ENCODE measurements around the gene ZCCHC13. TPM values are rescaled to one million over a fixed set of nuclear protein-coding genes. Genes with fewer than 3 reads are reported as not detected.
"Not testable (repeated sequence)": the region's sequence is repeated elsewhere in the genome, so short reads cannot be mapped to it uniquely, and the experiment has no call there.

Gene ZCCHC13
- total and polyA plus RNA-seq, 2 donors from 2014 or later = not detected

DNA sequence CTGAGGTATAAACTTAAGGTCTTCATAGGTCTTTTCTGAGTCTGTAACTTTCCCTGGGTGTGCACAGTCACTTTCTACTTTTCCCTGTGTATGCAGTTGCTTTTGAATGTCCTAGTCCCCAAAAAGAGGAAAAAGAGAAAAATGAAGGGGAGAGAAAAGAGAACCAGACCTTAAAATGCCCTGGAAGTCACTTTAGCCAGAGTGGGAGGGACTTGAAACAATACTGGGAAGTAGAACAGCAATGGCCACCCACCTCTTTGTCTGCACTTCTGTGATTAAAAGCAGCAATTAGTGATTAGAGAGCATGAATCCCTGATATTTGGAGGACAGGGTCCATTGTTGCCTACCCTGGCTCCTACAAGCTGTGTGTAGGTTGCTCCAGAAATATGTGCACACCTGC lies 36.1 kb downstream of the ZCCHC13 start:
- no peak for DNase-seq
- H3K9ac ChIP-seq (ENCODE audit: low read length in 3 of 3) = no peak overlapping the region

DNA sequence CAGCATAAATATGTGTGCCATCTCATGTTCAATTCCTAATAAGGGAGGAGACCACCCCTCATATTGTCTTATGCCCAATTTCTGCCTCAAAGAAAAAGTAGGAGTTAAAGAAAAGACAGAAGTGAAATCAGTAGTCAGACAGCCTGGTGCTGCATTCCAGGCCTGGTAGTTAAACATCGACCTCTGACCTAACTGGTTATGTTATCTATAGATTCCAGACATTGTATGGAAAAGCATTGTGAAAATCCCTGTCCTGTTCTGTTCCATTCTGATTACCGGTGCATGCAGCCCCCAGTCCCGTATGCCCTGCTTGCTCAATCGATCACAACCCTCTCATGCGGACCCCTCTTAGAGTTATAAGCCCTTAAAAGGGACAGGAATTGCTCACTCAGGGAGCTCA lies 38.2 kb downstream of the ZCCHC13 start:
- FAIRE-seq; H3K9ac ChIP-seq (ENCODE audit: low read length in 3 of 3): not testable (repeated sequence)

More for the DNA sequence above, 36.1 kb downstream of the ZCCHC13 start:
- Histone ChIP-seq H3K9me3 (ENCODE audit: control insufficient read depth in 2 of 3, insufficient read depth in 1 of 3, low read length in 3 of 3) (no peaks in the 10 kb centered on the region), H3K4me1 (ENCODE audit: control insufficient read depth in 2 of 3, insufficient read depth in 2 of 3, low read depth in 1 of 3, low read length in 3 of 3) (no peaks in the 10 kb centered on the region), H3K27me3 (ENCODE audit: control insufficient read depth, insufficient read depth, low read length) (no peaks in the 10 kb centered on the region), H3K27ac (ENCODE audit: low read depth in 2 of 2, low read length in 2 of 2) (no peak overlapping the region), H3K4me3 (ENCODE audit: low read length in 3 of 3) (no peak overlapping the region), H3K36me3 (ENCODE audit: control insufficient read depth in 2 of 3, insufficient read depth in 3 of 3, low read length in 3 of 3) (no peaks in the 10 kb centered on the region)
- intact Hi-C loops (cut with DNase I) = no loop called here
- FAIRE-seq = no peak
- TF ChIP-seq, protein P1, sequence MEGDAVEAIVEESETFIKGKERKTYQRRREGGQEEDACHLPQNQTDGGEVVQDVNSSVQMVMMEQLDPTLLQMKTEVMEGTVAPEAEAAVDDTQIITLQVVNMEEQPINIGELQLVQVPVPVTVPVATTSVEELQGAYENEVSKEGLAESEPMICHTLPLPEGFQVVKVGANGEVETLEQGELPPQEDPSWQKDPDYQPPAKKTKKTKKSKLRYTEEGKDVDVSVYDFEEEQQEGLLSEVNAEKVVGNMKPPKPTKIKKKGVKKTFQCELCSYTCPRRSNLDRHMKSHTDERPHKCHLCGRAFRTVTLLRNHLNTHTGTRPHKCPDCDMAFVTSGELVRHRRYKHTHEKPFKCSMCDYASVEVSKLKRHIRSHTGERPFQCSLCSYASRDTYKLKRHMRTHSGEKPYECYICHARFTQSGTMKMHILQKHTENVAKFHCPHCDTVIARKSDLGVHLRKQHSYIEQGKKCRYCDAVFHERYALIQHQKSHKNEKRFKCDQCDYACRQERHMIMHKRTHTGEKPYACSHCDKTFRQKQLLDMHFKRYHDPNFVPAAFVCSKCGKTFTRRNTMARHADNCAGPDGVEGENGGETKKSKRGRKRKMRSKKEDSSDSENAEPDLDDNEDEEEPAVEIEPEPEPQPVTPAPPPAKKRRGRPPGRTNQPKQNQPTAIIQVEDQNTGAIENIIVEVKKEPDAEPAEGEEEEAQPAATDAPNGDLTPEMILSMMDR (IDR thresholded peaks at IDR 0.05; ENCODE audit: borderline replicate concordance, extremely low read depth, insufficient read depth) = no peak

DNA sequence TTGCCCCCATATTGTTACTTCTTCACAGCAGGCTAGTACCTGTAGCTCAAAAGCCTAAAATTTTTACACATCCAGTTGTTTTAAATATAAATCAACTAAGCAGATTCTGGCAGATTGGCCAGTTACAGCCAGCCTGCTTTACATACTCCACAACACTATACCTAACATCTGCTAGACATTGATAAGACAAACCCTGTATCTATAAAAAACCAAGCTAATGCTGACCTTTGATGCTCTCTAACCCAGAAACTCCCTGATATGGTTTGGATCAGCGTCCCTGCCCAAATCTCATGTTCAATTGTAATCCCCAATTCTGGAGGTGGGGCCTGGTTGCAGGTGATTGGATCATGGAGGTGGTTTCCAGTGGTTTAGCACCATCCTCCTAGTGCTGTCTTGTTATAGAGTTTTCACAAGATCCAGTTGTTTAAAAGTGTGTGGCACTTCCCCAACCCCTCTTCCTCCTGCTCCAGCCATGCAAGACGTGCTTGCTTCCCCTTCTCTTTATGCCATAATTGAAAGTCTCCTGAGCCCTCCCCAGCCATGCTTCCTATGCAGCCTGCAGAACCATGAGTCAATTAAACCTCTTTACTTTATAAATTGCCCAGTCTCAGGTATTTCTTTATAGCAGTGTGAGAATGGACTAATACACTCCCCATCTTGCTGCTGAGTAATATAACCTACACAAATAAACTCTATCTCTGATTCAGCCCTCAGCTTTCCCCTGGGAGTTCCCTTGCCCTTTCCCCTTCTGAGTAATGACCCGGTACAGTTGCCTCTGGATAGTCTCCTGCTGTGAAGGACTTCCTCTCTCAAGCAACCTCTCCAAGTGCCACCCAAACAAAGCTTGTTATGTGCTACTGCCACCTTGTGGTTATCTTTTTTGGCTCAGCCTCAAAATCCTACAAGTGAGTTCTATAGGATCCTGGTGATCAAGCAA lies 39.6 kb downstream of the ZCCHC13 start:
- Histone ChIP-seq H3K9ac (ENCODE audit: low read length in 3 of 3) (no peak overlapping the region), H3K4me3 (ENCODE audit: low read length in 3 of 3) (no peak overlapping the region), H3K9me3 (ENCODE audit: control insufficient read depth in 2 of 3, insufficient read depth in 1 of 3, low read length in 3 of 3) (no peaks in the 10 kb centered on the region), H3K27ac (ENCODE audit: low read depth in 2 of 2, low read length in 2 of 2) (no peak overlapping the region), H3K27me3 (ENCODE audit: control insufficient read depth, insufficient read depth, low read length) (no peaks in the 10 kb centered on the region), H3K36me3 (ENCODE audit: control insufficient read depth in 2 of 3, insufficient read depth in 3 of 3, low read length in 3 of 3) (no peaks in the 10 kb centered on the region), H3K4me1 (ENCODE audit: control insufficient read depth in 2 of 3, insufficient read depth in 2 of 3, low read depth in 1 of 3, low read length in 3 of 3) (no peaks in the 10 kb centered on the region)
- DNase-seq (peak in 4 of 5 donors; percentile 47 to 78 (median 61)), FAIRE-seq (peak; percentile 95)
- intact Hi-C loops (cut with DNase I) = no loop called here
- TF ChIP-seq, protein P1 (IDR thresholded peaks at IDR 0.05; ENCODE audit: borderline replicate concordance, extremely low read depth, insufficient read depth) = peak; percentile 43

More for the DNA sequence above, 38.2 kb downstream of the ZCCHC13 start:
- DNase-seq; H3K27ac ChIP-seq (ENCODE audit: low read depth in 2 of 2, low read length in 2 of 2); H3K4me3 ChIP-seq (ENCODE audit: low read length in 3 of 3); H3K4me1 ChIP-seq (ENCODE audit: control insufficient read depth in 2 of 3, insufficient read depth in 2 of 3, low read depth in 1 of 3, low read length in 3 of 3); H3K27me3 ChIP-seq (ENCODE audit: control insufficient read depth, insufficient read depth, low read length); H3K9me3 ChIP-seq (ENCODE audit: control insufficient read depth in 2 of 3, insufficient read depth in 1 of 3, low read length in 3 of 3); H3K36me3 ChIP-seq (ENCODE audit: control insufficient read depth in 2 of 3, insufficient read depth in 3 of 3, low read length in 3 of 3); intact Hi-C loops (cut with DNase I): not testable (repeated sequence)

DNA sequence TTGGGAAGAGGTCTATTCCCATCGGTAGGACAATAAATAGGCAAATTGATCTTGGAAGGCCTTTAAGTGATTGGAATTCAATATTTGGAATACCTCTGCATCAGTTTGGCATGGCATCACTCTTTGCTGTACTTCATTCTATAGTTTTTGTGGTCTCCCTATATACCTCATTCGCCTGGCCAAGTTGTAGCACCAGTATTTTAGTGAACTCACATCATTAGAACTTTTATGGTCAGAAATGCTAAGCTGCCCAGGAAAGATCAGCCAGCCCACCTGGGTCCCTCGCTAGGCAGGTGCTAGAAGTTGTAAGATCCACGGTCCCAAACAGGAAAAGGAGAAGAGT lies 40.3 kb downstream of the ZCCHC13 start:
- H3K36me3 ChIP-seq (ENCODE audit: control insufficient read depth in 2 of 3, insufficient read depth in 3 of 3, low read length in 3 of 3) = no peaks in the 10 kb centered on the region
- H3K9ac ChIP-seq (ENCODE audit: low read length in 3 of 3) = no peak overlapping the region
- no peaks in the 10 kb centered on the region for H3K4me1 ChIP-seq (ENCODE audit: control insufficient read depth in 2 of 3, insufficient read depth in 2 of 3, low read depth in 1 of 3, low read length in 3 of 3)
- FAIRE-seq (no peak), DNase-seq (no peak)
- H3K27ac ChIP-seq (ENCODE audit: low read depth in 2 of 2, low read length in 2 of 2) = no peak overlapping the region
- intact Hi-C loops (cut with DNase I) = no loop called here
- no peak overlapping the region for H3K4me3 ChIP-seq (ENCODE audit: low read length in 3 of 3)
- no peaks in the 10 kb centered on the region for H3K27me3 ChIP-seq (ENCODE audit: control insufficient read depth, insufficient read depth, low read length)
- H3K9me3 ChIP-seq (ENCODE audit: control insufficient read depth in 2 of 3, insufficient read depth in 1 of 3, low read length in 3 of 3) = no peaks in the 10 kb centered on the region
- TF ChIP-seq, protein P1 (IDR thresholded peaks at IDR 0.05; ENCODE audit: borderline replicate concordance, extremely low read depth, insufficient read depth) = no peak
